Nephron progenitor cell (in vitro differentiated cells): ENCODE data around the gene C11orf21.
"Not testable (repeated sequence)": the region's sequence is repeated elsewhere in the genome, so short reads cannot be mapped to it uniquely, and the experiment has no call there.

Source experiments
- DNase-seq: peaks from one replicate; pipeline ENCODE4 v3.0.0; 2021
- H3K27ac Mint-ChIP-seq: 2 replicates; pipeline ENCODE4 v1.8.0; 2021; ENCODE audit warnings: mild to moderate bottlenecking, moderate library complexity, mixed read lengths
- H3K27me3 Mint-ChIP-seq: 2 replicates; pipeline ENCODE4 v1.8.0; 2021; ENCODE audit warnings: mild to moderate bottlenecking, low read depth, mixed read lengths; ENCODE audit not compliant: poor library complexity
- H3K36me3 Mint-ChIP-seq: 2 replicates; pipeline ENCODE4 v1.8.0; 2021; ENCODE audit warnings: low read depth, mixed read lengths
- H3K4me1 Mint-ChIP-seq: 2 replicates; pipeline ENCODE4 v1.8.0; 2021; ENCODE audit warnings: mixed read lengths
- H3K4me3 Mint-ChIP-seq: 2 replicates; pipeline ENCODE4 v1.8.0; 2021; ENCODE audit warnings: mild to moderate bottlenecking, moderate library complexity, mixed read lengths
- H3K9me3 Mint-ChIP-seq: 2 replicates; pipeline ENCODE4 v1.8.0; 2021; ENCODE audit warnings: mild to moderate bottlenecking, moderate library complexity, mixed read lengths
- TF ChIP-seq, protein P1 (sequence below): fragments of 200-600 bp; sonication (generic); IDR thresholded peaks from 2 replicates; pipeline ENCODE4 v1.5.0; 2021; ENCODE audit warnings: antibody characterized with exemption

C11orf21 gene

GRCh38 chr11:2290351-2290841 lies 11.3 kb downstream of the C11orf21 start:
- H3K27me3 Mint-ChIP-seq, result peaks cover 35% of the 10 kb centered on the region
- no peak overlapping the region for H3K27ac Mint-ChIP-seq
- no peaks in the 10 kb centered on the region for H3K36me3 Mint-ChIP-seq
- no peak overlapping the region for H3K4me3 Mint-ChIP-seq
- H3K4me1 Mint-ChIP-seq, result peaks cover 19% of the 10 kb centered on the region
- TF ChIP-seq, protein P1, sequence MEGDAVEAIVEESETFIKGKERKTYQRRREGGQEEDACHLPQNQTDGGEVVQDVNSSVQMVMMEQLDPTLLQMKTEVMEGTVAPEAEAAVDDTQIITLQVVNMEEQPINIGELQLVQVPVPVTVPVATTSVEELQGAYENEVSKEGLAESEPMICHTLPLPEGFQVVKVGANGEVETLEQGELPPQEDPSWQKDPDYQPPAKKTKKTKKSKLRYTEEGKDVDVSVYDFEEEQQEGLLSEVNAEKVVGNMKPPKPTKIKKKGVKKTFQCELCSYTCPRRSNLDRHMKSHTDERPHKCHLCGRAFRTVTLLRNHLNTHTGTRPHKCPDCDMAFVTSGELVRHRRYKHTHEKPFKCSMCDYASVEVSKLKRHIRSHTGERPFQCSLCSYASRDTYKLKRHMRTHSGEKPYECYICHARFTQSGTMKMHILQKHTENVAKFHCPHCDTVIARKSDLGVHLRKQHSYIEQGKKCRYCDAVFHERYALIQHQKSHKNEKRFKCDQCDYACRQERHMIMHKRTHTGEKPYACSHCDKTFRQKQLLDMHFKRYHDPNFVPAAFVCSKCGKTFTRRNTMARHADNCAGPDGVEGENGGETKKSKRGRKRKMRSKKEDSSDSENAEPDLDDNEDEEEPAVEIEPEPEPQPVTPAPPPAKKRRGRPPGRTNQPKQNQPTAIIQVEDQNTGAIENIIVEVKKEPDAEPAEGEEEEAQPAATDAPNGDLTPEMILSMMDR, result no peak
- peaks cover 7% of the 10 kb centered on the region for H3K9me3 Mint-ChIP-seq
- DNase-seq, result no peak

- Mint-ChIP-seq H3K4me3 (no peak overlapping the region), H3K27me3 (peaks cover 33% of the 10 kb centered on the region), H3K27ac (no peak overlapping the region), H3K9me3 (peaks cover 7% of the 10 kb centered on the region), H3K36me3 (no peaks in the 10 kb centered on the region), H3K4me1 (peaks cover 19% of the 10 kb centered on the region)
- no peak for DNase-seq
- TF ChIP-seq, protein P1, result no peak
Measured at GRCh38 chr11:2289859-2290258, 11.9 kb downstream of the C11orf21 start.

GRCh38 chr11:2289350-2289749 lies 12.4 kb downstream of the C11orf21 start:
- DNase-seq, result no peak
- TF ChIP-seq, protein P1, result no peak
- H3K4me3 Mint-ChIP-seq, result no peak overlapping the region
- no peaks in the 10 kb centered on the region for H3K36me3 Mint-ChIP-seq
- H3K9me3 Mint-ChIP-seq, result peaks cover 7% of the 10 kb centered on the region
- H3K27me3 Mint-ChIP-seq, result peaks cover 29% of the 10 kb centered on the region
- H3K27ac Mint-ChIP-seq, result no peak overlapping the region
- H3K4me1 Mint-ChIP-seq, result peaks cover 19% of the 10 kb centered on the region

- Mint-ChIP-seq H3K36me3 (no peaks in the 10 kb centered on the region), H3K4me3 (no peak overlapping the region), H3K4me1 (peaks cover 19% of the 10 kb centered on the region), H3K9me3 (peaks cover 21% of the 10 kb centered on the region), H3K27ac (no peak overlapping the region), H3K27me3 (peaks cover 26% of the 10 kb centered on the region)
- DNase-seq, result no peak
- TF ChIP-seq, protein P1, result no peak
Measured at GRCh38 chr11:2287091-2287490, 14.6 kb downstream of the C11orf21 start.

DNA sequence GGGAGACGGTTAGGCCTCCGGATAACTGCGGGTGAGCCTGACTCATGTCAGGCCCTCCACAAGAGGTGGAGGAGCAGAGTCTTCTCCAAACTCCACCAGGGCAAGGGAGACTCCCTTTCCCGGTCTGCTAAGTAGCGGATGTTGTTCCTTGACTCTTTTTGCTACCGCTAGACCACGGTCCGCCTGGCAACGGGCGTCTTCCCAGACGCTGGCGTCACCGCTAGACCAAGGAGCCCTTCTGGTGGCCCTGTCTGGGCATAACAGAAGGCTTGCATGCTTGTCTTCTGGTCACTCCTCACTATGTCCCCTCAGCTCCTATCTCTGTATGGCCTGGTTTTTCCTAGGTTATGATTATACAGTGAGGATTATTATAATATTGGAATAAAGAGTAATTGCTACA lies 15.4 kb downstream of the C11orf21 start:
- peaks cover 19% of the 10 kb centered on the region for H3K4me1 Mint-ChIP-seq
- peaks cover 28% of the 10 kb centered on the region for H3K9me3 Mint-ChIP-seq
- not testable (repeated sequence) for H3K27ac Mint-ChIP-seq, DNase-seq, H3K4me3 Mint-ChIP-seq, H3K36me3 Mint-ChIP-seq
- H3K27me3 Mint-ChIP-seq, result peaks cover 31% of the 10 kb centered on the region

GRCh38 chr11:2280208-2280607 lies 21.5 kb downstream of the C11orf21 start:
- peaks cover 24% of the 10 kb centered on the region for H3K27me3 Mint-ChIP-seq

More at GRCh38 chr11:2280208-2280607, 21.5 kb downstream of the C11orf21 start:
- peaks cover 4% of the 10 kb centered on the region for H3K4me1 Mint-ChIP-seq
- H3K36me3 Mint-ChIP-seq, result peaks cover 5% of the 10 kb centered on the region
- no peak overlapping the region for H3K4me3 Mint-ChIP-seq
- TF ChIP-seq, protein P1, result no peak
- H3K9me3 Mint-ChIP-seq, result peaks cover 46% of the 10 kb centered on the region
- H3K27ac Mint-ChIP-seq, result no peak overlapping the region
- no peak for DNase-seq
